ENCODE measurements around the gene INTS1. TPM values are rescaled to one million over a fixed set of nuclear protein-coding genes. Genes with fewer than 3 reads are reported as not detected.

Gene INTS1
- total and polyA plus RNA-seq, 11 donors, result 35.5 to 67.4 (median 45.3) TPM

DNA sequence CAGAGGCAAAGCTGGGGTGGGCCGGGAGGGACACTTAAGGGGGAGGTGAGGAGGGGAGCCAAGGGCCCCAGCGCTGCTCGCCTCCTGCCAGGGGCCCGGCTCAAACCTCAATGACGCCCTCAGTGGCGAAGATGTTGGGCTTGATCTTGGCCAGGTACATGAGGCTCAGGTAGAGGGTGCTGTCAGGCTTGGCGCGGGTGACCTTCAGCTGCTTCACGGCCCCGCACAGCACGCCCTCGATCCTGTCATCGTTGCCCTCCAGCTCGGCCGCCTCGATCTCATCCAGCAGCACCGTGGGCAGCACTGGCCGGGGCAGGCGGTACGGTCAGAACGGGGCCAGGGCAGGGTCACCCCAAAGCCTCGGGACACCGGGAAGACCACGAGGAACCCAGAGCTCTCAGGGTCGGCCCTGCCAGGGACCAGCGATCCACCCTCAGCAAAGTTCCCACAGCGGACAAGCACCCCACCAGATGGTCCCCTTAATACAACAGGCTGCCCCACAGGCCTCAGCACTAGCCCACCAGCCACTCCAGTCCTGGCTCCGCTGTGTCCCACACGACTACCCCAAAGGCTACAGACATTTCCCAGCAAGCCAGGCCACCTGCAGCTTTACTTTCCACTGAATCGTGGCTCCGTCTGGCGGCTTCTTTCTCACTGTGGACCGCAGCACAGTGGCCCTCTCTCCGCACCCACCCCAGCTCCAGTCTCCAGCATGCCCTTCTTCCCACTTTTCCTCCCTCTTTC lies 4.0 kb downstream of the INTS1 start:
- Histone ChIP-seq H3K4me3 (no peak overlapping the region), H3K27me3 (no peaks in the 10 kb centered on the region), H3K36me3 (peaks cover 2 to 76% (median 71%) of the 10 kb centered on the region in 9 donors), H3K9me3 (no peaks in the 10 kb centered on the region), H3K4me1 (peaks cover 5 to 31% (median 21%) of the 10 kb centered on the region in 12 donors), H3K27ac (no peak overlapping the region)
- WGBS, 4 donors, result 93 to 97% (median 95%) methylated on average over 28 to 34 of the region's 34 CpGs
- TF ChIP-seq POLR2A (IDR thresholded peaks at IDR 0.05), result no peak
- TF ChIP-seq, protein P1, sequence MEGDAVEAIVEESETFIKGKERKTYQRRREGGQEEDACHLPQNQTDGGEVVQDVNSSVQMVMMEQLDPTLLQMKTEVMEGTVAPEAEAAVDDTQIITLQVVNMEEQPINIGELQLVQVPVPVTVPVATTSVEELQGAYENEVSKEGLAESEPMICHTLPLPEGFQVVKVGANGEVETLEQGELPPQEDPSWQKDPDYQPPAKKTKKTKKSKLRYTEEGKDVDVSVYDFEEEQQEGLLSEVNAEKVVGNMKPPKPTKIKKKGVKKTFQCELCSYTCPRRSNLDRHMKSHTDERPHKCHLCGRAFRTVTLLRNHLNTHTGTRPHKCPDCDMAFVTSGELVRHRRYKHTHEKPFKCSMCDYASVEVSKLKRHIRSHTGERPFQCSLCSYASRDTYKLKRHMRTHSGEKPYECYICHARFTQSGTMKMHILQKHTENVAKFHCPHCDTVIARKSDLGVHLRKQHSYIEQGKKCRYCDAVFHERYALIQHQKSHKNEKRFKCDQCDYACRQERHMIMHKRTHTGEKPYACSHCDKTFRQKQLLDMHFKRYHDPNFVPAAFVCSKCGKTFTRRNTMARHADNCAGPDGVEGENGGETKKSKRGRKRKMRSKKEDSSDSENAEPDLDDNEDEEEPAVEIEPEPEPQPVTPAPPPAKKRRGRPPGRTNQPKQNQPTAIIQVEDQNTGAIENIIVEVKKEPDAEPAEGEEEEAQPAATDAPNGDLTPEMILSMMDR (IDR thresholded peaks at IDR 0.05), result no peak
- DNase-seq (no peak), ATAC-seq (no peak)
- intact Hi-C loops (cut with DNase I), result loop anchor here in 2 of 10 donors (10.0 kb wide), 1 partner anchor 55 kb away; the partner anchor contains the start of gene TMEM184A (in 2 of the 2)

DNA sequence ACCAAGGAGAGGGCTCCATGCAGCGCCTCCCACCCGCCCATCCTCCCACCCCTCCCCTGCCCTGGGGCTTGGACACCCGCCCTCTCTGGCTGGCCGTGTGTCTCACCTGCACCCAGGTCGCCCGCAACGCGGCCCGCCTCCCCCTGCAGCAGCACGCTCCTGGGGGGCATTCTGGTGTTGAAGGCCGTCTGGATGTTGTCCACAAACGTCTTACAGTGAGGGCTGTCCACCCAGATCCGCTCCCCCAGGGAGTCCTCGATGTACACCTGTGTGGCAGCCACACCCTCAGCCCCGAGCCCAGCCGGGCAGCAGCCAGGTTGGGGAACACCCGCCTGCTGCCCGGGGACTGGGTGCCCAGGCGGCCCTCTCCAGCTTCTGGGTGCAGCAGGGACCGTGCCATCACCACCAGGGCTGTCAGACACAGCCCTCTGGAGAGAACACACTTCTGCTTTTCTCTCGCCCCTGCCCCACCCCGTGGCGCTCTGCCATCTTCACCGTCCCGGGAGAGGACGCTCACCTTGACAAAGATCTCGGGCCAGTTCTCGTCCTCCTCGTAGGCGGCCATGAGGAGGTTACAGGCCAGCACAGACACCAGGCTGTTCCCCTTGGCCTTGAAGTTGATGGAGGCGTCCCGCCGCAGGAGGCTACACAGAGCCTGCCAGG lies 4.7 kb downstream of the INTS1 start:
- H3K36me3 ChIP-seq, result peaks cover 3 to 84% (median 77%) of the 10 kb centered on the region in 9 donors
- no peaks in the 10 kb centered on the region for H3K9me3 ChIP-seq
- DNase-seq (no peak), ATAC-seq (no peak)
- TF ChIP-seq, protein P1 (IDR thresholded peaks at IDR 0.05), result no peak
- TF ChIP-seq POLR2A (IDR thresholded peaks at IDR 0.05), result no peak
- H3K4me3 ChIP-seq, result no peak overlapping the region
- intact Hi-C loops (cut with DNase I), result loop anchor here in 2 of 10 donors (10.0 kb wide), 1 partner anchor 55 kb away; the partner anchor contains the start of gene TMEM184A (in 2 of the 2)
- peaks cover 5 to 27% (median 17%) of the 10 kb centered on the region in 12 donors for H3K4me1 ChIP-seq
- H3K27me3 ChIP-seq, result no peaks in the 10 kb centered on the region
- H3K27ac ChIP-seq, result no peak overlapping the region
- 92 to 95% (median 93%) methylated on average over 25 to 33 of the region's 33 CpGs for WGBS, 4 donors

DNA sequence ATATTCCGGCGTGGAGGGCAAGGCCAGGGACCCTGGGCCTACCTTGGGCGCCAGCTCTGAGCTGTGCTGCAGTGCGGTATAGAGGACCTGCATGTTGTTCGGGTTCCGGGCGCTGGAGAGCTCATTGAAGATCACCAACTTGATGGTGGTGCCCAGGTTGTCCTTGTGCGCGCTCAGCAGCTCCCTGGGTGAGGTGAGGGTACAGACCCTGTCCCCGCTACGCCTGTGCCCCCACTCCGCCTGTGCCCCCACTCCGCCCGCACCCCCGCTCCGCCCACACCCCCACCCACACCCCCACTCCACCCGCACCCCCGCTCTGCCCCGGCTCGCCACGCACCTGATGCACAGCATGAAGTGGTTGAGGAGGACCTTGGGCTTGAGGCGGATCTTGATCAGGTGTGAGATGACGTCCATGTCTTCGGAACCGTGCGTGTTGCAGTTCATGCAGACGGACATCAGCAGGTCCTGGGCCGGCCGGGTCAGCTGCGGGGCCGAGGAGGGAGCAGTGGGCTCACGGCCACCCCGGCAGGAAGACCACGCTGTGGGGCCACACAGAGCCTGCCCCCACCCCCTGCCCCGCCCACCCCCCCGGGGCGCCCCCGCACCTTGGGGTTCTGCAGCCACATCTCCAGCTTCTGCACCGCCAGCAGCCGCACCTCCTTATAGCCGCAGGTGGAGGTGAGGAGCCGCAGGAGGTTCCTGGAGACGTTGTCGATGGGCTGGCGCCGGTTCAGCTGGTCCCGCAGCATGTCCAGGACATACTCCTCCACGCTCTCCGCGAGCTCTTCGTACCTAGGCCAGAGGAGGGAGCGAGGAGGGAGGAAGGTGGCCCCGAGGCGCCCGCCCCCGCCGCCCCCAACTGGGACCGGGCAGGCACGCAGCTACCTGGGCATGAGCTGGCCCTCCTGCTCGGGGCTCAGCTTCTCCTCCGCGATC lies 5.6 kb downstream of the INTS1 start:
- ATAC-seq (no peak), DNase-seq (peak in 1 of 5 donors; percentile 58)
- Histone ChIP-seq H3K36me3 (peaks cover 3 to 92% (median 85%) of the 10 kb centered on the region in 9 donors), H3K27me3 (no peaks in the 10 kb centered on the region), H3K27ac (no peak overlapping the region), H3K4me3 (no peak overlapping the region), H3K9me3 (no peaks in the 10 kb centered on the region), H3K4me1 (peaks cover 5 to 23% (median 17%) of the 10 kb centered on the region in 12 donors)
- TF ChIP-seq, protein P1 (IDR thresholded peaks at IDR 0.05), result no peak
- no peak for TF ChIP-seq POLR2A (IDR thresholded peaks at IDR 0.05)
- intact Hi-C loops (cut with DNase I), result no loop called here
- 95 to 97% (median 96%) methylated on average over 23 to 62 of the region's 62 CpGs for WGBS, 4 donors

All from heart left ventricle (tissue), 16 donors.